Measurements from ENCODE around the gene GCSAML. TPM values are rescaled to one million over a fixed set of nuclear protein-coding genes. Genes with fewer than 3 reads are reported as not detected.

GCSAML gene
- total RNA-seq, 3 donors from 2014 or later: 0.32 to 1.3 (median 0.89) TPM

DNA sequence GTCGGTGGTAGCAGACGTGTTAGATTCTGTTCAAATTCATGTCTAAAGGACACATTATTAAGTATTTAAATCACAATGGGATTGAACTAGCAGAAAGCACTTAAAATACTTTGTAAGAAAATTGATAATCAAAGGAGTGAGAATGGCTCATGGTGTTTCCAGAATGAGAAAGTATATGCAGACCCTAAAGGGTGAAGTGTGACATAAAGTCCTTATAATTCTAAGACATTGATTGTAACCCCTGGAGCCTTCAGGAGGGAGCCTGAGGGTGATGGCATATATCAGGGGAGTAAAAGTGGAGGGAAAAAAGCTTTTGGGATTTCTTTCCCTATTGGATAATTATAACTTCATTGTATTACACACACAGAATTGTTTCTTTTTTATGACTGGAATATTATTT lies 12.6 kb upstream of the GCSAML start, which contains the start of gene OR2C3:
OR2C3 (minus strand) TSS at position 101 of the 400 bp plus-strand sequence. CDS start 3,929 bp downstream, outside the sequence.
- intact Hi-C loops (cut with DNase I, micrococcal nuclease): no loop called here
- H3K4me1 ChIP-seq (ENCODE audit: low read depth): no peaks in the 10 kb centered on the region
- TF ChIP-seq, protein P1, sequence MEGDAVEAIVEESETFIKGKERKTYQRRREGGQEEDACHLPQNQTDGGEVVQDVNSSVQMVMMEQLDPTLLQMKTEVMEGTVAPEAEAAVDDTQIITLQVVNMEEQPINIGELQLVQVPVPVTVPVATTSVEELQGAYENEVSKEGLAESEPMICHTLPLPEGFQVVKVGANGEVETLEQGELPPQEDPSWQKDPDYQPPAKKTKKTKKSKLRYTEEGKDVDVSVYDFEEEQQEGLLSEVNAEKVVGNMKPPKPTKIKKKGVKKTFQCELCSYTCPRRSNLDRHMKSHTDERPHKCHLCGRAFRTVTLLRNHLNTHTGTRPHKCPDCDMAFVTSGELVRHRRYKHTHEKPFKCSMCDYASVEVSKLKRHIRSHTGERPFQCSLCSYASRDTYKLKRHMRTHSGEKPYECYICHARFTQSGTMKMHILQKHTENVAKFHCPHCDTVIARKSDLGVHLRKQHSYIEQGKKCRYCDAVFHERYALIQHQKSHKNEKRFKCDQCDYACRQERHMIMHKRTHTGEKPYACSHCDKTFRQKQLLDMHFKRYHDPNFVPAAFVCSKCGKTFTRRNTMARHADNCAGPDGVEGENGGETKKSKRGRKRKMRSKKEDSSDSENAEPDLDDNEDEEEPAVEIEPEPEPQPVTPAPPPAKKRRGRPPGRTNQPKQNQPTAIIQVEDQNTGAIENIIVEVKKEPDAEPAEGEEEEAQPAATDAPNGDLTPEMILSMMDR (IDR thresholded peaks at IDR 0.05): no peak
- no peaks in the 10 kb centered on the region for H3K9me3 ChIP-seq
- no peak for DNase-seq
- no peak within 1 kb of the TSS for H3K4me3 ChIP-seq
- no peaks in the 10 kb centered on the region for H3K36me3 ChIP-seq (ENCODE audit: low read depth)
- ATAC-seq: no peak

DNA sequence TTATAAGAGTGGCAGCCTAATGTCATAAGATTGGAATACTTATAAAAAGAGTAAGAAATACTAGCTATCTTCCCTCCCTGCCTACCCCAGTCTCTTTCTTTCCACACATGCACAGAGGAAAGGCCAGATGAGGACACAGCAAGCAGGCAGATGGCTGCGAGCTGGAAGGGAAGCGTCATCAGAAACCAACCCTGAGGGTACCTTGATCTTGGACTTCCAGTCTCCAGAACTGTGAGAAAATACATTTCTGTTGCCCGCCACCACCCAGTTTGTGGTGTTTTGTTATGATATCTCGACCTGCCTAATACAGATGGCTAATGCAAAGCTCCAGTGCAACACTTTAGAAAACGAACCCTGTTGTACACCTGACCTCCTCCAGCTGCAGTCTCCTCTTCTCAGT lies 10.4 kb upstream of the GCSAML start:
- DNase-seq (no peak), ATAC-seq (no peak)
- H3K36me3 ChIP-seq (ENCODE audit: low read depth): no peaks in the 10 kb centered on the region
- intact Hi-C loops (cut with DNase I, micrococcal nuclease): no loop called here
- TF ChIP-seq, protein P1 (IDR thresholded peaks at IDR 0.05): no peak
- H3K9me3 ChIP-seq: no peaks in the 10 kb centered on the region
- no peak overlapping the region for H3K4me3 ChIP-seq
- no peaks in the 10 kb centered on the region for H3K4me1 ChIP-seq (ENCODE audit: low read depth)

DNA sequence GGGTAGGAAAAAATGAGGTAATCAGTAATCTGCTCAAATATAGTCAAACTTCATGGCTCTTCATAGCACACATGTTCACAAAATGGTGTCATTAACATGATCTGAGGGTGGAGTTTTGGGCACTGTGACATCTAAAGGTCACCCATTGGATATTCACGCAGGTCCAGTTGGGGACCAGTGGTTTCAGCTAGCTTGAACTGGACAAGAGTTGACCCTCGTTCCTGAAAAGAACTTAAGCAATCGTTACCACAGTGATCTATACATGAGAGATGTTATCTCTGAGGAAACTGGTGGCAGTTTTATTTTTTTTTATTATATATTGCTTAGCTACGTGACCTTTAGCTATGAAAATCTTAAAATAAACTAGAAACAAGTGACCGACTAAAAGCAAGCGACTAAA lies 9.7 kb upstream of the GCSAML start:
- Histone ChIP-seq H3K4me3 (no peak overlapping the region), H3K9me3 (no peaks in the 10 kb centered on the region), H3K36me3 (ENCODE audit: low read depth) (no peaks in the 10 kb centered on the region), H3K4me1 (ENCODE audit: low read depth) (no peaks in the 10 kb centered on the region)
- TF ChIP-seq, protein P1 (IDR thresholded peaks at IDR 0.05): no peak
- ATAC-seq: no peak
- no peak for DNase-seq
- intact Hi-C loops (cut with DNase I, micrococcal nuclease): no loop called here

DNA sequence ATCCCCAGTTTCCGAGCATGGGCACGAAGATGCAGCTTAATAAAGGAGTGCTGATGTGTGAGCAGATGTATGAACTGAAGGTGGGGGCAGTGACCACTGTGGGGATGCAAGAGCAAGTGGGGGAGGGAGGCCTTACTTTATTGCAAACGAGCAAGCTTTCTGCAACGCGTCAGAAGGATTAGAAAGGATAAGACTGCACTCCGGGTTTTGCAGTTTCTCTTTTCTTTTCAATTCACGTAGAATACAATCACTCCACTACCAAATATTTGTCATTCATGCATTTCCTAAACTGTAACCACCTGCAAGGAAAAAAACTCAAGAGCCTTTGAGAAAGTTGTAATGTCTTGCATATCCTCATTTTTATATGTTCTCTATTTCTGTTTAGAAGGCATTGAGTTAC lies 8.4 kb upstream of the GCSAML start:
- TF ChIP-seq, protein P1 (IDR thresholded peaks at IDR 0.05): no peak
- Histone ChIP-seq H3K36me3 (ENCODE audit: low read depth) (no peaks in the 10 kb centered on the region), H3K9me3 (no peaks in the 10 kb centered on the region), H3K4me3 (no peak overlapping the region), H3K4me1 (ENCODE audit: low read depth) (no peaks in the 10 kb centered on the region)
- no peak for ATAC-seq
- intact Hi-C loops (cut with DNase I, micrococcal nuclease): no loop called here
- no peak for DNase-seq

DNA sequence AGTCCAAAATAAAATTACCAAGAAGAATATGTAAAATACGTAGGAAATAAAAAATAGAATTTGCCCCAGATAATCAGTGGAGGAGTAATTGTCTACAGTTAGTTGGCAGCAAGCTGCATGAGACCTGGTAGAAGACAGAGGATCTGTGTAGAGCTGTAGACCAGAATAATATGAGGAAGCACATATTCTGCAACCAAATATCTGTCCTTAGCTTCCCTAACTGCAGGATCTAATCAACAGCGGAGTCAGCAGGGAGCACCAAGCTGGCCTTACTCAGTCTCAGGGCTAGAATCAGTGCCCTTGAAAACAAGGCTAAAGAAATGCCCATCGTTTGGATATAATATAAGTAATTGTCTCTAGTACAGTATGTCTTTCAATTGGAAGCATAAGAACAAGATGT lies 6.1 kb upstream of the GCSAML start:
- TF ChIP-seq, protein P1 (IDR thresholded peaks at IDR 0.05): no peak
- H3K9me3 ChIP-seq: no peaks in the 10 kb centered on the region
- H3K4me1 ChIP-seq (ENCODE audit: low read depth): no peaks in the 10 kb centered on the region
- no peaks in the 10 kb centered on the region for H3K36me3 ChIP-seq (ENCODE audit: low read depth)
- no peak for DNase-seq
- ATAC-seq: no peak
- no peak overlapping the region for H3K4me3 ChIP-seq
- intact Hi-C loops (cut with DNase I, micrococcal nuclease): no loop called here

DNA sequence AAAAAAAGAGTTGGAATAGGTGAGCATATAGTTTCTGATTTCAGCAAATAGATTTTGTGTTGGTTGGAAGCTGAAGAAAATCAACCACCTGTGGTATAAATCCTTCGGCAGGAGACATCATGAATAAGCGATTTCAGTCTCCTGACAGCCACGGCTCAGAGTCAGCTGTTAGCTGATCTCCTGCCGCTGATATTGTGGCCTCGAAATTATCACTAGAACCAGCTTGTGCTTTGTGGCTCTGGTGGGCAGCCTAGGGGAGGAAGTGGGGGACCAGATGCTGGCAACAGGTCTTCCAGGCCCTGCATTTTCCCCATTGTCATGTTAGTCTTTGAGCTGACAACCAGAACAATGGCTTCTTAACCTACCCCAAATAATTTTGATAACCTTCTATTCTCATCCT lies 842 bp upstream of the GCSAML start:
- TF ChIP-seq, protein P1 (IDR thresholded peaks at IDR 0.05): no peak
- H3K4me1 ChIP-seq (ENCODE audit: low read depth): no peaks in the 10 kb centered on the region
- peak; percentile 27 for ATAC-seq
- intact Hi-C loops (cut with DNase I, micrococcal nuclease): no loop called here
- H3K4me3 ChIP-seq: no peak overlapping the region
- no peaks in the 10 kb centered on the region for H3K9me3 ChIP-seq
- DNase-seq: no peak
- no peaks in the 10 kb centered on the region for H3K36me3 ChIP-seq (ENCODE audit: low read depth)
